Measurements from ENCODE around the gene ROBO3. TPM values are rescaled to one million over a fixed set of nuclear protein-coding genes. Genes with fewer than 3 reads are reported as not detected.
A peak's percentile ranks its signal among the peaks of the same experiment; 100 is the strongest.

ROBO3 gene
- total and polyA plus RNA-seq, 2 experiments from 2014 or later = 2.6 to 10.3 TPM

DNA sequence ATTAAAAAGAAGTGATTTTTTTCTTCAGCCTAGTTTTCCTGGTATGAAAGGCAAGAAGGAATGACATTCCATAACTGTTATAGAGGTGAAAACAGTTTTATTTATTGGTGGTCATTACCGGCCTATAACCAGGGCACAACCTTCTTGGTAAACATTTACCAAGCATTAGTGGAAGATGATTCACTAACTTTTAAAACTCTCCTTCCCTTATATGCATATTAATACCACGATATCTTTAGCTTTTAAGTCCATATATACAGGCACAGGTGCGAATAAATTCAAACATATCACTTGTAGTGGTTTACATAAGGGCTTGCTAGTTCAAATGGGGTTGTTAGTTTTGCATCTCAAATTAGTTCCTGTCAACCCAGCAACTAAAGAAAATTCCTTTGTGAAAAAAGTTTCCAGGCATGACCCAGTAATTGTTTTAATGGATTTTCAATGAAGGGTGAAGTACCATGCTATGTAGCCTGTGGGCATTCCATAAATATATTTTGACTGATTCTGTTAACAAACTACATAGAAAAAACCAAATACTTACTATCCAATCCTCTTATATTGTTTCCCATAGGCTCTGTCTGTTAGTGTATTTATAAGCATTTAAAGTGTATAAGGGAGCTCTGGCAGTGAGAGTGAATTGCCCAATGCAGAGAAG is 30.6 kb upstream of the ROBO3 start:
- H3K9me3 ChIP-seq (ENCODE audit: low read depth) = no peaks in the 10 kb centered on the region
- DNase-seq (ENCODE audit: low read depth in 1 of 2, low spot score in 1 of 2) = no peak
- TF ChIP-seq, protein P1, sequence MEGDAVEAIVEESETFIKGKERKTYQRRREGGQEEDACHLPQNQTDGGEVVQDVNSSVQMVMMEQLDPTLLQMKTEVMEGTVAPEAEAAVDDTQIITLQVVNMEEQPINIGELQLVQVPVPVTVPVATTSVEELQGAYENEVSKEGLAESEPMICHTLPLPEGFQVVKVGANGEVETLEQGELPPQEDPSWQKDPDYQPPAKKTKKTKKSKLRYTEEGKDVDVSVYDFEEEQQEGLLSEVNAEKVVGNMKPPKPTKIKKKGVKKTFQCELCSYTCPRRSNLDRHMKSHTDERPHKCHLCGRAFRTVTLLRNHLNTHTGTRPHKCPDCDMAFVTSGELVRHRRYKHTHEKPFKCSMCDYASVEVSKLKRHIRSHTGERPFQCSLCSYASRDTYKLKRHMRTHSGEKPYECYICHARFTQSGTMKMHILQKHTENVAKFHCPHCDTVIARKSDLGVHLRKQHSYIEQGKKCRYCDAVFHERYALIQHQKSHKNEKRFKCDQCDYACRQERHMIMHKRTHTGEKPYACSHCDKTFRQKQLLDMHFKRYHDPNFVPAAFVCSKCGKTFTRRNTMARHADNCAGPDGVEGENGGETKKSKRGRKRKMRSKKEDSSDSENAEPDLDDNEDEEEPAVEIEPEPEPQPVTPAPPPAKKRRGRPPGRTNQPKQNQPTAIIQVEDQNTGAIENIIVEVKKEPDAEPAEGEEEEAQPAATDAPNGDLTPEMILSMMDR (IDR thresholded peaks at IDR 0.05; ENCODE audit: low read depth, low read length) = no peak
- no peak overlapping the region for H3K27ac ChIP-seq
- H3K4me3 ChIP-seq = no peak overlapping the region
- no peaks in the 10 kb centered on the region for H3K4me1 ChIP-seq (ENCODE audit: low read depth)
- H3K36me3 ChIP-seq = no peaks in the 10 kb centered on the region
- peaks cover 73% of the 10 kb centered on the region for H3K27me3 ChIP-seq

DNA sequence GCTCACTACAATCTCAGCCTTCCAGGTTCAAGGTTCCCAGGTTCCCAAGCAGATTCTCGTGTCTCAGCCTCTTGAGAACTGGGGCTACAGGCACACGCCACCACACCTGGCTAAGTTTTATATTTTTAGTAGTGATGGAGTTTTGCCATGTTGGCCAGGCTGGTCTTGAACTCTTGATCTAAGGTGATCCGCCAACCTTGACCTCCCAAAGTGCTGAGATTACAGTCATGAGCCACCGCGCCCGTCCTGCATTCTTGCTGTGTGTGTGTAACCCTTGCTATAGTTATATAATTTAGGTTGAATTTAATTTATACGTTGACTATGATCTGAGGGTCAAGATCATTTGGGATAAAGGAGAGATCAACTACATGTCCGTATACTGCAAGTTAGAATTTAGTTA is 29.3 kb upstream of the ROBO3 start:
- DNase-seq (ENCODE audit: low read depth in 1 of 2, low spot score in 1 of 2) = no peak
- Histone ChIP-seq H3K9me3 (ENCODE audit: low read depth) (no peaks in the 10 kb centered on the region), H3K27me3 (peaks cover 80% of the 10 kb centered on the region), H3K36me3 (no peaks in the 10 kb centered on the region), H3K4me1 (ENCODE audit: low read depth) (no peaks in the 10 kb centered on the region), H3K27ac (no peak overlapping the region), H3K4me3 (no peak overlapping the region)
- TF ChIP-seq, protein P1 (IDR thresholded peaks at IDR 0.05; ENCODE audit: low read depth, low read length) = no peak

DNA sequence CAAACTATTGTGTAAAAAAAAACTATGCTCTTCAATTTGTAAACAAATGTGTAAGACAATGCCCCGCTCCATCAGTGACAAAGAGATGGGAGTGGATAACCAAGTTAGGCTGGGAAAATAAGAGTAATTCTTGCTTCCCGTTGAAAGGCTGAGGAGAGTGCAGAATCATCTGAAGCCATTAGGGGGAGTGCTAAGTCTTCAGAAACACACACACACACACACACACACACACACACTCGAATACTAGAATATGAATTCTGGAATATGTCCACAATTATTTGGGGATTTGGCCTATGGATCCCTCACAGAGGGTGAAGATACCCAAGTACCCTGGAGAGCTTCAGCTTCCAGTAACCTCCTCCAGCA is 27.8 kb upstream of the ROBO3 start:
- Histone ChIP-seq H3K4me3 (no peak overlapping the region), H3K36me3 (no peaks in the 10 kb centered on the region), H3K27me3 (peaks cover 86% of the 10 kb centered on the region), H3K9me3 (ENCODE audit: low read depth) (no peaks in the 10 kb centered on the region), H3K27ac (no peak overlapping the region), H3K4me1 (ENCODE audit: low read depth) (no peaks in the 10 kb centered on the region)
- DNase-seq (ENCODE audit: low read depth in 1 of 2, low spot score in 1 of 2) = peak; percentile 73 to 90
- TF ChIP-seq, protein P1 (IDR thresholded peaks at IDR 0.05; ENCODE audit: low read depth, low read length) = peak; percentile 73

DNA sequence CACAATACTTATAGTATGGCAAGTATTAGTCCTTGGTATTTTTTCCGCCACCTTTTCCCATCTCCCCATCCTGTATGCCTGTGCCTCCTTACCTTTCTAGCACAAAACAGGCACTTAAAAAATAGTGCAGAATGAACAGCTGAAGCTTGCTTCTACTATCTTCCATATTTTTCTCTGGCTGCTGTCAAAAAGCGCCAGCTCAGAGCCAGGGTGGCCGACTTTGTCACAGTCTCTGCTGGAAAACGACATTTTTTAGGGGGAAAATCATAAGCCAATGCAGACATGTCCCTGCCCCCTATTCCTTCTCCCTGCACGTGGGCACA is 26.5 kb upstream of the ROBO3 start:
- H3K27ac ChIP-seq = no peak overlapping the region
- H3K4me3 ChIP-seq = peak overlapping the region; percentile 41

DNA sequence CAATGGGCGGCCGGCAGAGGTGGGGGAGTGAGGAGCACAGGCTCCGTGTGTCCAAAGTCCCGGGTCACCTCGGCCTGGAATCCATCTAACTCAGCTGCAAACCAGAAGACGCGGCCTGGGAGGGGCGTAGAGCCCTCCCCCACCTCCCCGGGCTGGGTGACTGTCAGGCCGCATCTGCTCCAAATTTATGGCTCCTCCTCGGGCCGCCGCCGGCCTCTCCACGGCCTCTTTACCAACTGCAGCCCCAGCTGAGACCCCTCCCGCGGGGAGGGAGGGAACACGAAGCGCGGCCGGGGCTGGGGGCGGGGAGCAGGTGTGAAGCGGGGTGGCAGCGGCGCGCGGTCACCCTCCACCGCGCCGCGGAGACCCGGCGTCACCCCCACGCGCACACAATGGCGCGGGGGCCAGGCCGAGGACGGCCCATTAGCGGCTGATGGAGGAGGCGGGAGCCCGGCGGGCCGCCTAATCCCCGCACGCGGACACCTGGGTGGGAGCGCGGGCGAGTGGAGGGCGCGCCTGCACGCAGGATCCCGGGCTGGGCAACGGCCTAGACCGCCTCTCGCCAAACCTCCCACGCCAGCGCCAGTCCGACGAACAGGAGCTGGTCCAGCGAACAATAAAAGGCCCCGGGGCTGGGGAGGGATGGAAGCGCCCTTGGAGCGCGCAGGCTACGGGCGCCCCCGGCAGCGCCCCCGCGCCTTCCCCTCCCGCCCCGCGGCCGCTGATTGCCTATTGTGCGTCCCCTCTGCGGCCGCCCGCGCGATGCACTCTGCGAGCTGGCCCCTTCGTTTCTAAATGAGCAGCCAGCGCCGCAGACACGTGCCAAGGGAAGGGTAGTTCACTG is 25.9 kb upstream of the ROBO3 start:
- TF ChIP-seq, protein P1 (IDR thresholded peaks at IDR 0.05; ENCODE audit: low read depth, low read length) = no peak
- H3K27ac ChIP-seq = no peak overlapping the region
- DNase-seq (ENCODE audit: low read depth in 1 of 2, low spot score in 1 of 2) = peak in 1 of 2 donors; percentile 36

More for the DNA sequence above, 26.5 kb upstream of the ROBO3 start:
- Histone ChIP-seq H3K27me3 (peaks cover 90% of the 10 kb centered on the region), H3K36me3 (no peaks in the 10 kb centered on the region), H3K4me1 (ENCODE audit: low read depth) (no peaks in the 10 kb centered on the region), H3K9me3 (ENCODE audit: low read depth) (no peaks in the 10 kb centered on the region)
- DNase-seq (ENCODE audit: low read depth in 1 of 2, low spot score in 1 of 2) = no peak
- TF ChIP-seq, protein P1 (IDR thresholded peaks at IDR 0.05; ENCODE audit: low read depth, low read length) = no peak

More for the DNA sequence above, 25.9 kb upstream of the ROBO3 start:
- Histone ChIP-seq H3K4me3 (peak overlapping the region; percentile 41), H3K9me3 (ENCODE audit: low read depth) (no peaks in the 10 kb centered on the region), H3K36me3 (no peaks in the 10 kb centered on the region), H3K27me3 (peaks cover 90% of the 10 kb centered on the region), H3K4me1 (ENCODE audit: low read depth) (no peaks in the 10 kb centered on the region)
